Astrocyte (in vitro differentiated cells and primary cell): ENCODE measurements around the gene ANO6. TPM values are rescaled to one million over a fixed set of nuclear protein-coding genes. Genes with fewer than 3 reads are reported as not detected.

Source experiments
- DNase-seq: peaks from one replicate; pipeline ENCODE4 v3.0.0-alpha.2; 2010; ENCODE audit warnings: low read depth
- FAIRE-seq: peaks from 2 replicates; lab custom pipeline; 2011; peaks lifted over from hg19 to GRCh38; lab: Jason Lieb, UNC
- H2AFZ ChIP-seq: 2 replicates; pipeline ENCODE4 v1.6.0; 2012; ENCODE audit warnings: low read depth, low read length, inconsistent platforms
- H3K27ac ChIP-seq: 2 replicates; pipeline ENCODE4 v1.5.1; 2011; ENCODE audit warnings: low read depth, low read length, inconsistent platforms
- H3K27me3 ChIP-seq: 2 replicates; pipeline ENCODE4 v1.6.0; 2011; ENCODE audit warnings: low read length, inconsistent platforms; ENCODE audit not compliant: insufficient read depth
- H3K36me3 ChIP-seq: 2 replicates; pipeline ENCODE4 v1.5.1; 2011; ENCODE audit warnings: low read length, inconsistent platforms; ENCODE audit not compliant: insufficient read depth
- H3K4me1 ChIP-seq: 2 replicates; pipeline ENCODE4 v1.5.1; 2011; ENCODE audit warnings: low read length, inconsistent platforms; ENCODE audit not compliant: insufficient read depth
- H3K4me2 ChIP-seq: 2 replicates; pipeline ENCODE4 v1.6.0; 2012; ENCODE audit warnings: low read length, inconsistent platforms
- H3K4me3 ChIP-seq: 2 replicates; pipeline ENCODE4 v1.5.1; 2011; ENCODE audit warnings: low read depth, mild to moderate bottlenecking, low read length, inconsistent platforms; ENCODE audit not compliant: insufficient read depth
- H3K79me2 ChIP-seq: 2 replicates; pipeline ENCODE4 v1.6.0; 2012; ENCODE audit warnings: mild to moderate bottlenecking, low read length, inconsistent platforms; ENCODE audit not compliant: insufficient read depth
- H3K9ac ChIP-seq: 2 replicates; pipeline ENCODE4 v1.6.0; 2012; ENCODE audit warnings: mild to moderate bottlenecking, low read length, inconsistent platforms
- H3K9me3 ChIP-seq: 2 replicates; pipeline ENCODE4 v1.5.1; 2012; ENCODE audit warnings: low read depth, mild to moderate bottlenecking, low read length, inconsistent platforms; ENCODE audit not compliant: insufficient read depth
- H4K20me1 ChIP-seq: 2 replicates; pipeline ENCODE4 v1.6.0; 2012; ENCODE audit warnings: low read length, inconsistent platforms; ENCODE audit not compliant: insufficient read depth
- H3K27ac Mint-ChIP-seq: one replicate; pipeline ENCODE4 v1.8.0; 2021; ENCODE audit warnings: mild to moderate bottlenecking, mixed read lengths; ENCODE audit not compliant: unreplicated experiment
- H3K27me3 Mint-ChIP-seq: one replicate; pipeline ENCODE4 v1.8.0; 2021; ENCODE audit warnings: low read depth, mixed read lengths; ENCODE audit not compliant: unreplicated experiment
- H3K36me3 Mint-ChIP-seq: one replicate; pipeline ENCODE4 v1.8.0; 2021; ENCODE audit warnings: low read depth, mixed read lengths; ENCODE audit not compliant: unreplicated experiment
- H3K4me1 Mint-ChIP-seq: one replicate; pipeline ENCODE4 v1.8.0; 2021; ENCODE audit warnings: low read depth, mixed read lengths; ENCODE audit not compliant: unreplicated experiment
- H3K4me3 Mint-ChIP-seq: one replicate; pipeline ENCODE4 v1.8.0; 2021; ENCODE audit warnings: mild to moderate bottlenecking, moderate library complexity, mixed read lengths; ENCODE audit not compliant: unreplicated experiment
- H3K9me3 Mint-ChIP-seq: one replicate; pipeline ENCODE4 v1.8.0; 2021; ENCODE audit warnings: mild to moderate bottlenecking, mixed read lengths; ENCODE audit not compliant: unreplicated experiment
- EZH2 ChIP-seq: IDR thresholded peaks from 2 replicates; pipeline ENCODE4 v1.6.1; 2012; ENCODE audit warnings: mild to moderate bottlenecking, low read length, inconsistent platforms; ENCODE audit not compliant: insufficient read depth
- total RNA-seq: library from RNA; stranded (reverse); gene quantifications from 2 replicates; pipeline ENCODE4 v1.2.1, GENCODE V29; 2021
- TF ChIP-seq, protein P1 (sequence below): IDR thresholded peaks from 2 replicates; pipeline ENCODE4 v1.5.1; 2011; ENCODE audit warnings: low read depth, mild to moderate bottlenecking, inconsistent platforms, low read length, moderate library complexity; ENCODE audit not compliant: insufficient read depth

Gene ANO6
- total RNA-seq, 1 donor from 2014 or later = 113 TPM

DNA sequence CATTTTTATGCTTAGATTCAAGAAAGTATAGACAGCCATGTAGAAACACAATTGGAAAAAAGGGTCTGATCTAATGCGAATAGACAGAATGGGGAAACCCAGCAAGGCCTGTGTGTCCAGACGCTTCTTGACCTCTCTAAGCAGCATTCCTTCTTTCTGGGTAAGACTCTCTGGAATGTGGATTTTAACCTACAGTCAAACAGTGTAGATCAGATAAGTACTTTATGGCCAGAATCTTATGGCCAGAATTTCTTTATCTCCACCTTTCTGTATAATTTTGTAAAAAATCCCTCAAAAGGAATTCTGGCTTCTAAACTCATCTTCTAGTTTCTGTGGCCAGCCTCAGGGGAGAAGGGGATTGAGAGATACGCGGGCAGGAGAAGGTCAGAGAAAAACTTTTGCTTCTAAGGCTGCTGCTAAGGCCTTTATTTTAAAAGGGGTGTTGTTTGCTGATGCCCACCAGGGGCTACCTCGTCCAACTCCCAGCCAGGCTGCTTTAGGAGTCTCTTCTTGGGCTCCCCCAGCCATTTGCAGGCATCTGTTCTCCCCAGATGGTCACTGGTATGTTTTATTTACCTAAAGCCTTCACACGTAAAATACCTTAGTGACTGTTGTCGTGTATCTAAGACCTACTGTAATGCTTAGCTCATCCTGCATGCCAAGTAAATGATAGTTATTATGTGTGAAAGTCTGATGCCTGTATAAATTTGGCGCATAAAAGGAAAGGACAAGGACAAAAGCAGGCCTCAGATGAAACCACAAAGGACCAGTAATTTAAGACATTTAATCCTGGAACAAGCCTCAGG is 68.4 kb downstream of the ANO6 start:
- peaks cover 23% of the 10 kb centered on the region for H3K4me1 ChIP-seq
- H3K79me2 ChIP-seq = peaks cover 65% of the 10 kb centered on the region
- Mint-ChIP-seq H3K4me1 (peaks cover 65% of the 10 kb centered on the region), H3K9me3 (no peaks in the 10 kb centered on the region), H3K27ac (peak overlapping the region; percentile 96), H3K27me3 (no peaks in the 10 kb centered on the region), H3K4me3 (peak overlapping the region; percentile 34), H3K36me3 (peaks cover 15% of the 10 kb centered on the region)
- DNase-seq = peak; percentile 94
- no peaks in the 10 kb centered on the region for H4K20me1 ChIP-seq
- TF ChIP-seq, protein P1, sequence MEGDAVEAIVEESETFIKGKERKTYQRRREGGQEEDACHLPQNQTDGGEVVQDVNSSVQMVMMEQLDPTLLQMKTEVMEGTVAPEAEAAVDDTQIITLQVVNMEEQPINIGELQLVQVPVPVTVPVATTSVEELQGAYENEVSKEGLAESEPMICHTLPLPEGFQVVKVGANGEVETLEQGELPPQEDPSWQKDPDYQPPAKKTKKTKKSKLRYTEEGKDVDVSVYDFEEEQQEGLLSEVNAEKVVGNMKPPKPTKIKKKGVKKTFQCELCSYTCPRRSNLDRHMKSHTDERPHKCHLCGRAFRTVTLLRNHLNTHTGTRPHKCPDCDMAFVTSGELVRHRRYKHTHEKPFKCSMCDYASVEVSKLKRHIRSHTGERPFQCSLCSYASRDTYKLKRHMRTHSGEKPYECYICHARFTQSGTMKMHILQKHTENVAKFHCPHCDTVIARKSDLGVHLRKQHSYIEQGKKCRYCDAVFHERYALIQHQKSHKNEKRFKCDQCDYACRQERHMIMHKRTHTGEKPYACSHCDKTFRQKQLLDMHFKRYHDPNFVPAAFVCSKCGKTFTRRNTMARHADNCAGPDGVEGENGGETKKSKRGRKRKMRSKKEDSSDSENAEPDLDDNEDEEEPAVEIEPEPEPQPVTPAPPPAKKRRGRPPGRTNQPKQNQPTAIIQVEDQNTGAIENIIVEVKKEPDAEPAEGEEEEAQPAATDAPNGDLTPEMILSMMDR = peak; percentile 15
- no peak for TF ChIP-seq EZH2
- peak overlapping the region; percentile 94 for H3K27ac ChIP-seq
- H3K4me2 ChIP-seq = peak overlapping the region; percentile 63
- H3K27me3 ChIP-seq = no peaks in the 10 kb centered on the region
- no peak overlapping the region for H2AFZ ChIP-seq
- no peak overlapping the region for H3K4me3 ChIP-seq
- FAIRE-seq = peak; percentile 69
- no peaks in the 10 kb centered on the region for H3K9me3 ChIP-seq
- peak overlapping the region; percentile 77 for H3K9ac ChIP-seq
- H3K36me3 ChIP-seq = no peaks in the 10 kb centered on the region

GRCh38 chr12:45285717-45286116 is 69.8 kb downstream of the ANO6 start:
- TF ChIP-seq EZH2 = no peak
- TF ChIP-seq, protein P1 = no peak
- Histone ChIP-seq H4K20me1 (no peaks in the 10 kb centered on the region), H3K27me3 (no peaks in the 10 kb centered on the region), H3K4me2 (no peak overlapping the region), H3K4me1 (peaks cover 26% of the 10 kb centered on the region), H3K27ac (no peak overlapping the region), H3K9ac (no peak overlapping the region), H3K4me3 (no peak overlapping the region), H3K9me3 (no peaks in the 10 kb centered on the region), H3K36me3 (no peaks in the 10 kb centered on the region), H2AFZ (no peak overlapping the region), H3K79me2 (peaks cover 62% of the 10 kb centered on the region)
- no peaks in the 10 kb centered on the region for H3K27me3 Mint-ChIP-seq
- peaks cover 9% of the 10 kb centered on the region for H3K36me3 Mint-ChIP-seq
- peaks cover 59% of the 10 kb centered on the region for H3K4me1 Mint-ChIP-seq
- DNase-seq (no peak), FAIRE-seq (no peak)
- H3K9me3 Mint-ChIP-seq = no peaks in the 10 kb centered on the region
- peak overlapping the region; percentile 96 for H3K27ac Mint-ChIP-seq
- no peak overlapping the region for H3K4me3 Mint-ChIP-seq

- H3K36me3 ChIP-seq = no peaks in the 10 kb centered on the region
- Mint-ChIP-seq H3K9me3 (no peaks in the 10 kb centered on the region), H3K4me1 (peaks cover 56% of the 10 kb centered on the region), H3K4me3 (no peak overlapping the region), H3K27ac (peak overlapping the region; percentile 70), H3K36me3 (peaks cover 7% of the 10 kb centered on the region), H3K27me3 (no peaks in the 10 kb centered on the region)
- H3K9me3 ChIP-seq = no peaks in the 10 kb centered on the region
- no peaks in the 10 kb centered on the region for H4K20me1 ChIP-seq
- FAIRE-seq (no peak), DNase-seq (no peak)
- TF ChIP-seq, protein P1 = no peak
- TF ChIP-seq EZH2 = no peak
- H3K79me2 ChIP-seq = peaks cover 64% of the 10 kb centered on the region
- no peak overlapping the region for H3K4me2 ChIP-seq
- H3K4me1 ChIP-seq = peaks cover 26% of the 10 kb centered on the region
- H3K27ac ChIP-seq = no peak overlapping the region
- H2AFZ ChIP-seq = no peak overlapping the region
- H3K27me3 ChIP-seq = no peaks in the 10 kb centered on the region
- no peak overlapping the region for H3K4me3 ChIP-seq
- no peak overlapping the region for H3K9ac ChIP-seq
Observed at GRCh38 chr12:45286621-45287020, 70.7 kb downstream of the ANO6 start.
